PC-9 (cell line): ENCODE measurements around the gene U2SURP. TPM values are rescaled to one million over a fixed set of nuclear protein-coding genes. Genes with fewer than 3 reads are reported as not detected.
A peak's percentile ranks its signal among the peaks of the same experiment; 100 is the strongest.
"Not testable (repeated sequence)": the region's sequence is repeated elsewhere in the genome, so short reads cannot be mapped to it uniquely, and the experiment has no call there.

ENCODE experiments used
- BruUV-seq: library from RNA; stranded (reverse); fragments of 400-500 nt; replicated peaks from 2 replicates; lab custom pipeline; 2021; lab: Mats Ljungman, UMichigan
- CTCF ChIA-PET: fragments of 300-600 bp; sonication (Branson Sonifier 250); formaldehyde crosslinking; loops from one replicate; lab custom pipeline; 2022; ENCODE audit warnings: antibody characterized with exemption; lab: Charles Lee
- POLR2A ChIA-PET: fragments of 300-600 bp; sonication (Branson Sonifier 250); formaldehyde crosslinking; loops from one replicate; lab custom pipeline; 2022; ENCODE audit warnings: antibody characterized with exemption; ENCODE audit not compliant: unreplicated experiment; lab: Charles Lee
- DNase-seq, 2 experiments: peaks; one replicate each; pipeline versions ENCODE4 v3.0.0 to v3.0.0-alpha.2; 2015 to 2022; ENCODE audit warnings: mixed read lengths in 1 of 2
- H2AFZ ChIP-seq: fragments of 200-600 bp; sonication (generic); 2 replicates; pipeline ENCODE4 v1.8.1; 2017; ENCODE audit warnings: antibody characterized with exemption
- H3F3A ChIP-seq: fragments of 200-600 bp; sonication (generic); 2 replicates; pipeline ENCODE4 v1.8.1; 2017; ENCODE audit warnings: antibody characterized with exemption, mild to moderate bottlenecking, low read depth; ENCODE audit not compliant: insufficient read depth
- H3K27ac ChIP-seq: fragments of 200-600 bp; sonication (generic); 2 replicates; pipeline ENCODE4 v1.6.1; 2016; ENCODE audit warnings: mixed run types
- H3K27me3 ChIP-seq: fragments of 200-600 bp; sonication (generic); 2 replicates; pipeline ENCODE4 v1.6.1; 2016; ENCODE audit warnings: low read depth, mixed run types; ENCODE audit not compliant: insufficient read depth
- H3K36me3 ChIP-seq: fragments of 200-600 bp; sonication (generic); 2 replicates; pipeline ENCODE4 v1.6.1; 2016; ENCODE audit warnings: low read depth, mixed run types
- H3K4me1 ChIP-seq: fragments of 200-600 bp; sonication (generic); replicated peaks from 2 replicates; pipeline ENCODE4 v1.6.1; 2016; ENCODE audit warnings: mixed run types; ENCODE audit not compliant: insufficient read depth
- H3K4me2 ChIP-seq: fragments of 200-600 bp; sonication (generic); 2 replicates; pipeline ENCODE4 v1.6.1; 2017; ENCODE audit warnings: mixed run types
- H3K4me3 ChIP-seq: fragments of 200-600 bp; sonication (generic); 2 replicates; pipeline ENCODE4 v1.6.1; 2016; ENCODE audit warnings: mixed run types
- H3K79me2 ChIP-seq: fragments of 200-600 bp; sonication (generic); 2 replicates; pipeline ENCODE4 v1.6.1; 2017; ENCODE audit warnings: low read depth, mixed run types
- H3K9me2 ChIP-seq: fragments of 200-600 bp; sonication (generic); 2 replicates; pipeline ENCODE4 v1.8.1; 2017; ENCODE audit warnings: mild to moderate bottlenecking; ENCODE audit not compliant: insufficient read depth
- H3K9me3 ChIP-seq: fragments of 200-600 bp; sonication (generic); 2 replicates; pipeline ENCODE4 v1.8.1; 2016; ENCODE audit warnings: low read depth; ENCODE audit not compliant: insufficient read depth
- H4K20me1 ChIP-seq: fragments of 200-600 bp; sonication (generic); 2 replicates; pipeline ENCODE4 v1.8.1; 2017; ENCODE audit not compliant: insufficient read depth
- CTCF ChIP-seq: fragments of 200-600 bp; sonication (generic); conservative IDR thresholded peaks from 2 replicates; pipeline ENCODE4 v1.6.1; 2017; ENCODE audit warnings: mixed run types, antibody characterized with exemption, mild to moderate bottlenecking, moderate library complexity
- EZH2 ChIP-seq: fragments of 200-600 bp; sonication (generic); IDR thresholded peaks from 2 replicates; pipeline ENCODE4 v1.8.0; 2017; ENCODE audit warnings: antibody characterized with exemption, low read depth
- intact Hi-C: fragments of 100-400 bp; cut with micrococcal nuclease; formaldehyde crosslinking; loops from one replicate; pipeline ENCODE4 v1.10.0; 2022; ENCODE audit not compliant: unreplicated experiment
- total RNA-seq: library from RNA; stranded (reverse); gene quantifications from 2 replicates; pipeline ENCODE4 v1.2.3, GENCODE V29; 2021

Gene U2SURP
- total RNA-seq, 1 experiment from 2014 or later = 126 TPM

- Histone ChIP-seq H3K79me2 (no peaks in the 10 kb centered on the region), H3K9me3 (no peaks in the 10 kb centered on the region), H3K27me3 (no peaks in the 10 kb centered on the region), H4K20me1 (peaks cover 24% of the 10 kb centered on the region), H3F3A (peaks cover 32% of the 10 kb centered on the region), H2AFZ (no peak overlapping the region), H3K4me2 (no peak overlapping the region), H3K9me2 (no peaks in the 10 kb centered on the region), H3K4me1 (peaks cover 8% of the 10 kb centered on the region; the same call in 1 of the 2 replicates), H3K4me3 (no peak overlapping the region), H3K36me3 (peaks cover 63% of the 10 kb centered on the region), H3K27ac (no peak overlapping the region)
- DNase-seq = peak in 1 of 2 experiments; percentile 44
- intact Hi-C loops = no loop called here
- CTCF ChIA-PET = interaction anchor here (0.6 to 1.2 kb wide), 2 partner anchors 529 to 634 kb away, joined by 3 to 5 read pairs; no protein-coding TSS in a partner anchor
- POLR2A ChIA-PET = no interaction called here
- TF ChIP-seq EZH2 (no peak), CTCF (peak; percentile 60)
- no TSS peak for BruUV-seq
Observed at GRCh38 chr3:143040261-143040879, 39.0 kb downstream of the U2SURP start.

DNA sequence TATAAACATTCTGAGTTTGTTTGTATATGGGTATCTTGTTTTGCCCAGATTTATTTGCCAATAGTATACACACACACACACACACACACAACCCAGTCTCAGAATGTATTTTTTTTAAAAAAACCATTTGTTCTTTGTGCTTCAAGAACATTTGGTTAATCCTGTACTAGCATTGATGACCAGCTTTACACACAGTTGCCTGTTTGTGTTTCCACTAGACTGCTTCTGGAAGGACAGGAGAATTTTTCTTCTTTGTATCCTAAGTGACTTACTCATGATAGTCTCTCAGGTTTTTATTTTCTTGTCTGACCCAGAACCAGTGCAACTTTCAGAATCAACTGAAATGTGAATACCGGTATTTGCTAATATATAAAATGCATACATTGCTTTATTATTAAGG is 40.5 kb downstream of the U2SURP start:
- Histone ChIP-seq H3K4me2 (no peak overlapping the region), H3F3A (peaks cover 29% of the 10 kb centered on the region), H2AFZ (no peak overlapping the region), H3K9me3 (no peaks in the 10 kb centered on the region), H3K27ac (no peak overlapping the region), H3K79me2 (no peaks in the 10 kb centered on the region), H3K4me1 (no peaks in the 10 kb centered on the region), H3K27me3 (no peaks in the 10 kb centered on the region), H3K4me3 (no peak overlapping the region), H4K20me1 (peaks cover 24% of the 10 kb centered on the region), H3K36me3 (peaks cover 58% of the 10 kb centered on the region), H3K9me2 (no peaks in the 10 kb centered on the region)
- no peak for TF ChIP-seq CTCF
- TF ChIP-seq EZH2 = no peak
- BruUV-seq = no TSS peak
- no peak for DNase-seq
- POLR2A ChIA-PET = interaction anchor here (0.6 kb wide), 1 partner anchor 289 kb away, joined by 4 read pairs; no protein-coding TSS in a partner anchor
- CTCF ChIA-PET = interaction anchor here (0.8 kb wide), 1 partner anchor 38 kb away, joined by 5 read pairs; no protein-coding TSS in a partner anchor
- intact Hi-C loops = no loop called here

- no peak for DNase-seq
- no peak overlapping the region for H2AFZ ChIP-seq
- H3F3A ChIP-seq = peaks cover 11% of the 10 kb centered on the region
- no TSS peak for BruUV-seq
- H3K4me1 ChIP-seq = no peaks in the 10 kb centered on the region
- H3K27me3 ChIP-seq = no peaks in the 10 kb centered on the region
- intact Hi-C loops = no loop called here
- peaks cover 33% of the 10 kb centered on the region for H3K36me3 ChIP-seq
- H3K4me2 ChIP-seq = no peak overlapping the region
- no peak overlapping the region for H3K4me3 ChIP-seq
- no peaks in the 10 kb centered on the region for H3K9me2 ChIP-seq
- H3K79me2 ChIP-seq = no peaks in the 10 kb centered on the region
- no peaks in the 10 kb centered on the region for H3K9me3 ChIP-seq
- no peak overlapping the region for H3K27ac ChIP-seq
- ChIA-PET CTCF (no interaction called here), POLR2A (no interaction called here)
- TF ChIP-seq EZH2 = no peak
- TF ChIP-seq CTCF = no peak
- H4K20me1 ChIP-seq = peaks cover 19% of the 10 kb centered on the region
Observed at GRCh38 chr3:143045639-143046038, 44.3 kb downstream of the U2SURP start.

- H3K79me2 ChIP-seq, DNase-seq, H3K27ac ChIP-seq, BruUV-seq, intact Hi-C loops, CTCF ChIA-PET, H3K27me3 ChIP-seq, H3K9me2 ChIP-seq, H3K9me3 ChIP-seq, POLR2A ChIA-PET, H3K4me3 ChIP-seq, H3K4me2 ChIP-seq, H2AFZ ChIP-seq, H3K4me1 ChIP-seq: not testable (repeated sequence)
- Histone ChIP-seq H3F3A (peaks cover 11% of the 10 kb centered on the region), H4K20me1 (peaks cover 15% of the 10 kb centered on the region), H3K36me3 (peaks cover 33% of the 10 kb centered on the region)
Observed at GRCh38 chr3:143046075-143046474, 44.7 kb downstream of the U2SURP start.
